COLO668 (cell line): ENCODE results near the gene PLEKHA6.
"Not testable (repeated sequence)": the region's sequence is repeated elsewhere in the genome, so short reads cannot be mapped to it uniquely, and the experiment has no call there.

Experiments
- DNase-seq: peaks from one replicate; lab custom pipeline; 2025; ENCODE audit not compliant: unreplicated experiment; lab: John Stamatoyannopoulos, UW

The PLEKHA6 gene

DNA sequence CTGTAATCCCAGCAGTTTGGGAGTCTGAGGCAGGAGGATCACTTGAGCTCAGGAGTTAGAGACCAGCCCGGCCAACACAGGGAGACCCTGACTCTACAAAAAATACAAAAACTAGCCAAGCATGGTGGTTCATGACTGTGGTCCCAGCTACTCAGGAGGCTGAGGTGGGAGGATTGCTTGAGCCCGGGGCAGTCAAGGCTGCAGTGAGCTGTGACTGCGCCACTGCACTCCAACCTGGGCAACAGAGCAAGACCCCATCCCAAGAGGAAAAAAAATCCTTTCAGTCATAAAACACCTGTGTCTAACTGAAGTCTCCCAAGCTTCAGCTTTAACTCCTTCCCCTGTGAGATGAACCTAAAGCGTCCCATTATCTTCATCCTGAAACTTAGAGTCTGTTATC lies 112.9 kb downstream of the PLEKHA6 start:
- DNase-seq, result no peak

- DNase-seq, result no peak
These were observed 116.8 kb downstream of the PLEKHA6 start for GRCh38 chr1:204242920-204243319.

- no peak for DNase-seq
These were observed 117.8 kb downstream of the PLEKHA6 start for GRCh38 chr1:204241914-204242313.

DNA sequence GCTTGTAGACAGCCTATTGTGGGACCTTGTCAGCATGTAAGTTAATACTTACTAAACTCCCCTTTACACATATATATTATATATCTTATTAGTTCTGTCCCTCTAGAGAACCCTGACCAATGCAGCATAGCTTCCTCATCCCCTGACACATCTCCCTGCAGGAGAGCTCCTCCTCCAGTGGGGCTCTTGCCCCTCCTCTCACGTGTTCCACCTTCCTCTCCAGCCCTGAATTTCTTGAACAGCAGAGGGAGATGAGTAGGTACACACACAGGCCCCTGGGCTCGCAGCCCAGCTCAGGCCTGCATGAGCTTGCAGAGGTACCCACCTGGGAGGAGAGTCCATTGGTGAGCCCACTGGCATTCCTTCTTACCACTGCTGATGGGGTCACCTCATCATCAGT lies 118.7 kb downstream of the PLEKHA6 start:
- DNase-seq, result no peak

DNA sequence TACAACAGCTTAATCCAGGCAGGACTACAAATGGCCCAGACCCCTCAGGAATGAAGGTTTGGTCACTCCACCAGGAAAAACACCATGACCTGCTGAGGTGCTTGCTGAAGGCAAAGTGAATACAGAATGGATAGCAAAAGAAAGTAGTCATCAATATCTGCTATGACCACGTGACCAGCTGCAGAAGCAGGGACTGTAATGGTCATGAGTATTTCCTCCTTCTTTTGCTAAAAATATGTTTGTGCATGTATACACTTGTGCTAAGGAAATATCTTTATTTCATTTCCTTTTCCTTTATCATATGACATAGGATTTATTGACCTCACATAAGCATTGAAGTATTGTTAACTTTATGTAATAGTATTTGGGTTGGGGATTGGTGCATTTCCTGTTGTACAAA lies 119.5 kb downstream of the PLEKHA6 start:
- no peak for DNase-seq

GRCh38 chr1:204239401-204239800 lies 120.3 kb downstream of the PLEKHA6 start:
- DNase-seq, result not testable (repeated sequence)

GRCh38 chr1:204238520-204238919 lies 121.2 kb downstream of the PLEKHA6 start:
- not testable (repeated sequence) for DNase-seq

- DNase-seq, result not testable (repeated sequence)
These were observed 122.2 kb downstream of the PLEKHA6 start for GRCh38 chr1:204237515-204237914.

DNA sequence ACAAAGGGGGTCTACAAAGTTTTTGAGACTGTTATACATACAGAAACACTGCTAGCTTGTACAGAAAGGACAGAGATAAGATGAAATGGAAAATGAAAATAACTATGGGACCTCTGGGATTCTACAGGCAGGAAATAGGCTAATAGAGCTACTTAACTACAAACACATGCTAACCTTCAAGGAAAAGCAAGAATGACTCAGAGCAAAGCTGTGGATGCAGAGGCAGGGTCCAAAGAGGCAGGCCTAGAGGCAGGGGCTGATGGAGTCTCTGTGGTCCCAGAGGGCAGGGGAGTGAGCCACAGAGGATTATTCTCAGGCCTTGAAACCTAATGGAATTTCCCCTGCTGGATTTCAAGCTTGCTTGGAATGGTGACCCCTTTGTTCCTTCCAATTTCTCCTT lies 127.2 kb downstream of the PLEKHA6 start:
- DNase-seq, result no peak

- no peak for DNase-seq
These were observed 129.5 kb downstream of the PLEKHA6 start for GRCh38 chr1:204230211-204230610.

- no peak for DNase-seq
These were observed 130.8 kb downstream of the PLEKHA6 start for GRCh38 chr1:204228896-204229295.

DNA sequence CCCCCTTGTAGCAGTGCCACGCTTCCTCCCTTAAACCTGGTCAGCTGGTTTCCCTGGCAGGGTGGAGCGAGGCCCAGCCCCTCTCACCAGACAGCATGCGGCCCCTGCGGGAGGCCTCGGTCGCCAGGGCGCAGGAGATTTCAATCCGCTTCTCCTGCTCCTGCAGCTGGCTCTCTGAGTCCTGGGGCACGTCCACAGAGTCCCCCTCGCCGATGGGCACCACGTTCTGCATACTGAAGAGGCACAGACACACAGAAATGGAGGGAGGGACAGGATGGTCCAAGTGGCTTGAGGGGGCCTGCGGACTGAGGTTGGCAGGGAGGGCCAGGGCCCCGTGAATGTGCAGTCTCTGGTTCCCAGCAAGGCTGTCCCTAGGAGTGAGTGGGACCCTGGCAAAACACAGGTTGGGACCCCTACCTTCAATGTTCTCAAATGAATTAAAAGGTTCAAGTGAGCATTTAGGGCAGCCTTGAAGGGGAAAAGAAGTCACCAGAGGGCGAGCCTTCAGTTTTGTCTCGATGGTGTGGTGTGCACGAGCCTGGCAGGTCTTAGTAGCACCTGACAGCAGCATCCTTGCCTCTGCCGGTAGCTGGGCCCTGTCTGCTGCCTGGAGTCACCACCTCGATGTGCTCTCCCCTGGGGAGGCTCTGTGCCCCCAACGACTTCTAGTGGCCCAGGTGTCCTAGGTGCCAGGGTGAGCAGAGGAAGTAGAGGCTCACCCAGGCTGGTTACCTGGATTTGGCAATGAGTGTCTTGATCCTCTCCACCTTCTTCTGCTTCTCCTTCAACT lies 131.5 kb downstream of the PLEKHA6 start:
- no peak for DNase-seq

- no peak for DNase-seq
These were observed 132.4 kb downstream of the PLEKHA6 start for GRCh38 chr1:204227351-204227750.

DNA sequence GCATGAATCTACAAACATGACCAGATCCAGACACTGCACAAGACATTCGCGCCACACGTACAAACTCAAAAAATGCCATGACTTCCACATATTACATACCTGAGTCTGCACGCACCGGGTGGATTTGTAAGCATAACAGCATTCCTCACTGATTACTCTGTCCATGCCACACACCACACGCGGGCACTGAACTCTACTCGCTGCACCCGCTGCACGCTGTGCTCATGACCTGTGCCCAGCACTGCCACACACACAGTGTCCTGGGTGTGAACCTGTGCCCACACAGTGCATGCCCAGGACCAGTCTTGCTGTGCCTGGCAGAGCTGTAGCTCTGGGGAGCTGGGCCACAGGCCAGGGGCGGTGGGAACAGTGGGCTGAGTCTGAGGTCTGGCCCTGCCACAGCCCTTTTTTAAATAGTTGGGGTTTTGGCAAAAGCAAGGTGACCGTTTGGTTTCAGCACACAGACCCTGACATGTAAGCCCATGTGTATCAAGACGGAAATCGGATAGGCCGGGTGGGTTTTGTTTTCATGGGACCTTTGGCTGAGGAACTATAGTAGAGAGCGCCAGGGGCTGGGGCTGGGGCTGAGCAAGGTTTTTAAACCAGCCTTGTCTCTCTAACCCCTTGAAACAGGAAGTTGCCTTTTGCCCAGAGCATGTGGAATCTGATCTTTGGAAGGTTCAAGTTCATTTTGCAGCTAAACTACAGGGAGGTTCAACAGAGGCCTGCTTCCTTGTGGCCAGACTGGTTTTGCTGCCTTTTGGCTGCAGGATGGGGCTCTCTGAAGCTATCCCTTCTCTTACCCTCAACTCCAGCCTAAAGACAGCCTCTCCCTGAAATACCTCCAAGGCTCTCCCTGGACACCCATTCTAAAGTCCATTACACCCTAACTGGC lies 133.6 kb downstream of the PLEKHA6 start:
- no peak for DNase-seq

GRCh38 chr1:204224655-204225054 lies 135.1 kb downstream of the PLEKHA6 start:
- no peak for DNase-seq

- DNase-seq, result no peak
These were observed 136.4 kb downstream of the PLEKHA6 start for GRCh38 chr1:204223129-204223860.

- no peak for DNase-seq
These were observed 137.0 kb downstream of the PLEKHA6 start for GRCh38 chr1:204222764-204223055.

- no peak for DNase-seq
These were observed 137.5 kb downstream of the PLEKHA6 start for GRCh38 chr1:204222006-204222763.

- no peak for DNase-seq
These were observed 138.5 kb downstream of the PLEKHA6 start for GRCh38 chr1:204221271-204221670.

GRCh38 chr1:204219971-204220616 lies 139.6 kb downstream of the PLEKHA6 start:
- DNase-seq, result no peak
